HG02870 (cell line): ENCODE results near the gene HSD17B2.
"Not testable (repeated sequence)": the region's sequence is repeated elsewhere in the genome, so short reads cannot be mapped to it uniquely, and the experiment has no call there.

Experiments
- ATAC-seq: cut with Tn5 transposase; IDR thresholded peaks from one replicate; pipeline ENCODE4 v1.9.1; 2021; ENCODE audit warnings: mild to moderate bottlenecking, moderate library complexity; ENCODE audit not compliant: unreplicated experiment

Gene HSD17B2, protein sequence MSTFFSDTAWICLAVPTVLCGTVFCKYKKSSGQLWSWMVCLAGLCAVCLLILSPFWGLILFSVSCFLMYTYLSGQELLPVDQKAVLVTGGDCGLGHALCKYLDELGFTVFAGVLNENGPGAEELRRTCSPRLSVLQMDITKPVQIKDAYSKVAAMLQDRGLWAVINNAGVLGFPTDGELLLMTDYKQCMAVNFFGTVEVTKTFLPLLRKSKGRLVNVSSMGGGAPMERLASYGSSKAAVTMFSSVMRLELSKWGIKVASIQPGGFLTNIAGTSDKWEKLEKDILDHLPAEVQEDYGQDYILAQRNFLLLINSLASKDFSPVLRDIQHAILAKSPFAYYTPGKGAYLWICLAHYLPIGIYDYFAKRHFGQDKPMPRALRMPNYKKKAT

DNA sequence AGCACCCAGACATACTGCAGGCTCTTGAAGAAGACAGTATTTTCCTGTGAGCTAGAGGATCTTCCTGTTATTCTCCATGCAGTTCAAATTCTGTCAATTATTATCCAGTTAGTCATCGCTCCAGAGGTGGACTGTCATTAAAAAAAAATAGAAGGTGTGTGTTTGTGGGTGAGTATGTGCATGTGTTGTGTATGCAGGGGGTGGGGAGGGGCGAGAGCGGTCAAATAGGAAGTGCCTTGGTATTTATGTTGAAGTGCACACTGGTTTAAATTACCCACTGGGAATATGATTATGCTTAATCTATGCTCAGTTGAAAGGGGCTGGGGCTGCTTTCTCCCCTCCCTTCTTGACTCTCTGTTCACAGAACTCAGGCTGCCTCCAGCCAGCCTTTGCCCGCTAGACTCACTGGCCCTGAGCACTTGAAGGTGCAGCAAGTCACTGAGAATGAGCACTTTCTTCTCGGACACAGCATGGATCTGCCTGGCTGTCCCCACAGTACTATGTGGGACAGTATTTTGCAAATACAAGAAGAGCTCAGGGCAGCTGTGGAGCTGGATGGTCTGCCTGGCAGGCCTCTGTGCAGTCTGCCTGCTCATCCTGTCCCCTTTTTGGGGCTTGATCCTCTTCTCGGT lies at the start of gene HSD17B2:
TSS of gene HSD17B2 (plus strand) at position 273 of the 632 bp plus-strand sequence. CDS start at position 445, 172 bp downstream.
- ATAC-seq, result no peak

- no peak for ATAC-seq
Measured at GRCh38 chr16:81987121-81987520, 47.9 kb upstream of the HSD17B2 start.

DNA sequence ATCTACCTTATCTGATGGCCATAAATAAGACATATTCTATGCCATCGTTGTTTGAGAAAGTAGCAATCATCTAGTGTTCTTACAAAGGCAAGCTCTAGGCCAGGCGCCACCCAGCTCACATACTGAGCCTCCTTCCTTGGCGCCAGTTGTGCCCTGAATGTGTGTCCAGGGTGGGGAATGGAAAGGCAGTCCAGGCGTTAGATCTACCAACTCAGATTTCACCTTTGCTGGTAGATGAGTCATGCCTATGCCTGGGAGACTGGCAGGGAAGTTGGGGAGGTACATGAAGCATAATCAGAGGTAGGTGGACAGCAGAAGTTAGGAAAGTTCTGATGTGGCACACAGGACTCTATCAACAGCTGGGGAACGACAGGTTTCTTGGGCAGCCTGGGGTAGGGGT lies 47.3 kb upstream of the HSD17B2 start:
- no peak for ATAC-seq

DNA sequence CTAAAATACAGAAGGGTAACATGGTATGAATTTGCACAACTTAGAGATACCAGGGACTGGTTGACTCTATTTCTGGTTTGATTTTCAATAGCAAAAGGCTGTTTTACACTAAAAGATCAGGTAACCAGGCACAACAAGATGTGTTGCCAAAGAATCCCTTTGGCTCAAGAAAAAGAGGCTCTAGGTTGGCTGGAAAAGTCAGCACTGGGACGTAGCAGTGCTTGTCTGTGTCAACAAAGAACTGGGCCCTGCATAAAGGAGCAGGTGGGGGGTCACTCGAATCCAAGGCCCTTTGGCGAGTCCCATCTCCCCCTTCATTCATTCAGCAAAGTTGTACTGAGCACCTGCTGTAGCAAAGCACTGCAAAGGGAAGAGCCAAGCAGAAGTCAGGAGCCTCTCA lies 42.2 kb upstream of the HSD17B2 start:
- no peak for ATAC-seq

DNA sequence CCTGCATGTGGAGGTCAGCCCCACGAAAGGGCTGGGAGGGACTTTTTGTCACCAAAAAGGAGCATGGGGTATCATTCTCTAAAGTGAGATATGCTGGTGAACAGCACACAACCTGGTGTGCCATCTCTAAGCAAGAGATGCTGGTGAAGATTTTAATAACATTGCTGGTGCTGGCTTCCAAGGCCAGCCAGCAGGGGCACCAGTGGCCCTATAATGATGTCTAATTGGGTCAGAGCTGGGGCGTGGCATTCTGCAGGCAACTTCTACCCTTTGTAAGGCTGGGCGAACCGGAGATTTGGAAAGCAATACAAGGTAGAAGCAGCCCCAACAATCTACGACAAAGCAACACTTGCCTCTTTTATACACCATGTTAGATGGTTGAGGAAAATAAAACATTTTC lies 40.6 kb upstream of the HSD17B2 start:
- no peak for ATAC-seq

DNA sequence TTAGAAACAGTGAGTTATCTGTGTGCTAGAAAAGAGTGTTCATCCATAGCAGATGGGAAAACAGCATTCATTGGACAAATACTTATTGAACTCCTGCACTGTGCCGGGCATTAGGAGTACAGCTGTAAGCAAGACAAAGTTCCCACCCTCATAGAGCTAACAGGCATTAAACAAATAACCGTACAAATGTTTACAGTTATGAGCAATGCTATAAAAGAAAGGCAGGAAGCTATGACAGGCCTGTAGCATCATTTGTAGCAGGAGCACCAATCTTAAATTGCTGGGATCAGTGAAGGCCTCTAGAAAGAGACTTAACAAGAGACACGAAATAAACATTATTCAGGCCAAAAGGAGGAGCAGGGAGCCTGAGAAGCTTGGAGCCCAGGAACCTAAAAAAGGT lies 39.4 kb upstream of the HSD17B2 start:
- ATAC-seq, result no peak

DNA sequence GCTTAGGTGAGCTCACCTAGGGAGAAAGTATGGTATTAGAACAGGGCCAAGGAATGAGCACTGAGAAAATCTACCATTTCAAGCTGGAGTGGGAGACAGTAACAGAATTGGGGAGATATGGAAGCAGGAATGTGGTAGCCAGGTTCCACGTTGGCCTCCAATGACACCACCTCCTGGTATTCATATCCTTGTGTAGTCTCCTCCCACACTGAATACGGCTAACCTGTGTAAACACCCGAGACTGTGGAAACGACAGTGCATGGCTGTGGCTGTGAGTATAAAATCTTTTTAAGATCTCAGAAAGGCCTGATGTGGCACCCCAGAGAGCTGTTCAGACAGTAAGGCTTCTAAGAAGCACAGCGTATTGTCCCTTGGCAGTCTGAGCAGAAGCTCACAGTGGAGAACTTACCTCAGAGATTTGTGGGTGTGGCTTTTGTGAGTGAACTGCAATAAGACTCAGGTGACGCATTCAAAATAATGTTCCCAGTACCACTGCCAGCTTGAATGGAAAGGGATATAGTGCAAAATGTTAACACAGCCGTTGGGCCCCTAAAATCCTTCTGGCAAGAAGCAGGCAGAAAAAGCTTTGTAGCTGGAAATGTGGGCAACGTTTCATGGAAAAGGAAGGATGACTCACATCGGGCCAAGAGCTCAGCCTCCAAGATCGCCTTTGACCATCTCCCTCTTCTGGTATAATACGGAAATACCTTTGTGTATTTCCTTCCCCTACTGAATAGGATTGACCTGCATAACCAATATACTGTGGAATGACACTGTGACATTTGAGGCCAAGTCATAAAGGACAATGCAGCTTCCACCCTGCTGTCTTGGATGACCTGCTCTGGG lies 38.2 kb upstream of the HSD17B2 start:
- no peak for ATAC-seq

GRCh38 chr16:81997738-81998137 lies 37.3 kb upstream of the HSD17B2 start:
- ATAC-seq, result no peak

- ATAC-seq, result no peak
Measured at GRCh38 chr16:82002831-82003230, 32.2 kb upstream of the HSD17B2 start.

DNA sequence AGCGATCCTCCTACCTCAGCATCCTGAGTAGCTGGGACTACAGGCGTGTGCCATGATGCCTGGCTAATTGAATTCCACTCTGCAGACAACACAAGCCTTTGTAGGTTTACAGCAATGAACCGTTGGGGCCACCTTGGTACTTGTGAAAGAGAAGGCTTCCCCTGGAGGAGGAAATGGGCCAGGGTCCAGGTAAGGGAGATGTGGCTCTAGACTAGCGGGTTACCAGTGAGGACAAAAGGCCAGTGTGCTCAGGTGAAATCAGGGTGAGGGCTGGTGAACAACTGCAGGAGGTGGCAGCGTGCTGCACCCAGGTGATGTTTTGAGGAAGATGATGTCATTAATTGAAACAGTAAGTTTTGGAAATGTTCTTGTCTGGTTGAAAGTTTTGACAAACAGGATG lies 30.5 kb upstream of the HSD17B2 start:
- ATAC-seq, result no peak

DNA sequence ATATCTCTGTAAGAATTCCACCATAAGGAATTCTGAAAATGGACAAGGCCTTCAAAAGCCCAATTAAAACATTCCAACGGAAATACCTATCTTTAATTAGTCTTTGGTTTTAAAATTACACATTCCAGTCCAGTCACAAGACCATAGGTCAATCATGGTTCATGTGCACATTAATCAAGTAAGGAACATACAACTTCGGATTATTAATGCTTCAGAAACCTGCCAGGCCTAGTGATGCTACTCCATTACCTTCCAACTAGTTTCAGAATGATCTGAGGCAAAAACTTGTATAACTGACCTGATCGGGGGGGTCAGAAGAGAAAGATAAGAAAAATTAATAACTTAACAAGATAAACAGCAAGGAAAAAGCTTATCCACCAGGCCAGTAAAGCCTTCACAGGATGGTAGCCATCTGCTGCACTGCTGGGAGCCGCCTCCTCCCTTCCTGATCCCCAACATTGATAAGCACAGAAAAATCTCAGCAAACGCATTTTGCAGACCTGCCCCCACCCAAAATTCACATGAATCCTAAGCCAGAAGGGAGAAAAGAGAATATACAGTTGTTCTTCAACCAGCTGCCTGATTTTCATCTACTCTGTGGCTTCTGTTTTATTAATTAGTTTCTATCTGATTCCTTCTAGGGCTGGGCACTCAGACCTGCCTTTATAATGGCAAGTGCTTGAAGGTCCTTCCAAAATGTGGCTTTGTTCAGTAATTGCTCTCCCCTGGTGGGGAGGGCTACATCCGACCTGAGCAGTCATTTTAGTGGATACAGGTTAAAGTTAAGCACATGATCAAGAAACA lies 29.8 kb upstream of the HSD17B2 start:
- ATAC-seq, result no peak

- ATAC-seq, result no peak
Measured at GRCh38 chr16:82006036-82006435, 29.0 kb upstream of the HSD17B2 start.

GRCh38 chr16:82007189-82007588 lies 27.9 kb upstream of the HSD17B2 start:
- ATAC-seq, result no peak

DNA sequence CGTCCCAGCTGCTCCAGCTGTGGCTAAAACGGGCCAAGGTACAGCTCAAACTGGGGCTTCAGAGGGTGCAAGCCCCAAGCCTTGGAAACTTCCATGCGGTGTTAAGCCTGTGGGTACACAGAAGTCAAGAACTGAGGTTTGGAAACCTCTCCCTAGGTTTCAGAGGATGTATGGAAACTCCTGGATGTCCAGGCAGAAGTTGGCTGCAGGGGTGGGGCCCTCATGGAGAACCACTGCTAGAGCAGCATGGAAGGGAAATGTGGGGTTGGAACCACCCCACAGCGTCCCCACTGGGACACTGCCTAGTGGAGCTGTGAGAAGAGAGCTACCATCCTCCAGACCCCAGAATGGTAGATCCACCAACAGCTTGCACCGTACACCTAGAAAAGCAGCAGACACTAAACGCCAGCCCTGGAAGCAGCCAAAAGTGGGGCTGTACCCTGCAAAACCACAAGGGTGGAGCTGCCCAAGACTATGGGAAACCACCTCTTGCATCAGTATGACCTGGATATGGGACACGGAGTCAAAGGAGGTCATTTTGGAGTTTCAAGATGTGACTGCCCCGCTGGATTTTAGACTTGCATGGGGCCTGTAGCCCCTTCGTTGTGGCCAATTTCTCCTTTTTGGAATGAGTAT lies 26.0 kb upstream of the HSD17B2 start:
- no peak for ATAC-seq

- ATAC-seq, result not testable (repeated sequence)
Measured at GRCh38 chr16:82009789-82010188, 25.3 kb upstream of the HSD17B2 start.

GRCh38 chr16:82010649-82011048 lies 24.4 kb upstream of the HSD17B2 start:
- ATAC-seq, result no peak

DNA sequence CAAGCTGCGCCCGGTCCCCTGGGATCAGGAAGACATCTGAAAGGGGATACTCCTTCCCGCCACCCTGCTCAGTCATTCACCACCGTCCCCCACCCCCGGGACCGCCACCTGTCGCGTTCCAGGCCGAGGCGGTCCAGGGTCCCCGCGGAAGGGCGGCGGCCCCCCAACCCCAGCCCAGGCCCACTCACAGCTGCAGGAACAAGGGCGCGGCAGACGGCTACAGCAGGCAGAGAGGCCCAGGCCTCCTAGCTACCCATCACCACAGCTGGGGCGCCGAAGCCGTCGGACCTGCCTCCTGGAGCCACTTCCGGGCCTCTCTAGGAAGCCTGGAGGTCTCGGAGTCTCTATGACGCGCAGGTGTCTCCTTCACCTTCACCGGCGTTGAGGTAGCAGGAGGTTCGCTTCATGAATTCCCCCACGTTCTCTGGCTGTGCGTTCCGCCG lies 23.8 kb upstream of the HSD17B2 start, which contains the start of gene SDR42E1:
TSS of gene SDR42E1 (minus strand) at position 272 of the 443 bp plus-strand sequence. CDS start 10,612 bp downstream, outside the sequence.
- peak; percentile 93 for ATAC-seq

- no peak for ATAC-seq
Measured at GRCh38 chr16:82013139-82013538, 21.9 kb upstream of the HSD17B2 start.

DNA sequence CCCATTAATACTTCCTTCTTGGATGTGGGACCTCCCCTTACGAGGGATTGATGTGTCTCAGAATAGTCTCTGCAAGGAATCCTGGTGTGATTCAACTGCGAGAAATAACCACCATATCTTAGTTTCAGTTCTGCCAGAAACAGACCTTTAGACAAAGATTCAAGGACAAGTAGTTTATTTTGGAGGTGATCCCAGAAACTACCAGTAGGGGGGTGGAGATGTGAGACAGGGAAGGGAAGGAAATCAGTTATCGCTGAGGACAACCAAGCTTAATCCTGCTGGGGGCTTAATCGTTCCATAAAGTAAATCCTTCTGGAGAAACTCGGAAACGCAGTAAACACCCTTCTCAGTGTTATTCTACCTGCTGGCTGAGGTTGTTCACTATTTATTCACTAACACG lies 18.8 kb upstream of the HSD17B2 start:
- ATAC-seq, result no peak

GRCh38 chr16:82016964-82017363 lies 18.1 kb upstream of the HSD17B2 start:
- no peak for ATAC-seq
